Measurements from ENCODE around the gene MITF.

The MITF gene

DNA sequence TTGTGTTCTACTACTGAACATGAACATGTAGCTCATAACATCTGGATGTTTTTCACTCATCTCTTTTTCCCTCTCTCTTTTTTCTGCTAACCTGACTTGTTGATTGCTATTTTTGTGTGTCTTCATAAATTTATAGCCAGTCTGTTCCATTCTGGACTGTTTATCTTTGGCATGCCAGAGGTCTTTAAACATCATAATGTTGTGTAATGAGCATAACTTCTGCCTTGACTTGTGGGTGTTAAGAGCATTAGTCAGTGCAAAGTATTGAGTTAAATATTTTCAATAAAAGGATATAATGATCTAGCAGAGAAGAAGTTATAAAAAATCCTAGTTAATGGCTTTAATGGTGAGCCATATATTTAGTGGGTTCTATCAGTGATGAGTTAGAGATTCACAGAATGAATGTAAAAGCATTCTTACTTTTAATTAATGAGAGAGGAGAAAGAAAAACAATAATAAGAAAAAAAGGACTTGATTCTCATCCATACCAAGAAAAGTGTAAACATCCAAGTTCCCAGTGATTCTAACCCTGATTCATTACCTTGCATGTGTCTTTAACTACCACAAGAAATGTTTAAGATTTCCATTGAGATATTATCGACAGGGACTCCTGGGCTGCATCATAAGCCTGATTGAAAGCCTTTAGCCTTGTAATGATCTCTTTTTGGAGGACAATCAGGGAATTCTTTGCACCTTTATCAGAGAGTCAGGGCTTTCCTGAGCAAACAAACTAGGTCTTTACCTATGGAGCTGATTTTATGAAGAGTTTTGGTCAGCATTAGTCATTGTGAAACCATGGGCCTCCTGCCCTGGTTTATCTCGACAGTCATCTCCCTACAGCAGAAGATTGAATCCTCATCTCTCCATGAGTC, 22.9 kb downstream of the MITF start:
- peak; percentile 72 for DNase-seq (ENCODE audit: low read depth)

DNA sequence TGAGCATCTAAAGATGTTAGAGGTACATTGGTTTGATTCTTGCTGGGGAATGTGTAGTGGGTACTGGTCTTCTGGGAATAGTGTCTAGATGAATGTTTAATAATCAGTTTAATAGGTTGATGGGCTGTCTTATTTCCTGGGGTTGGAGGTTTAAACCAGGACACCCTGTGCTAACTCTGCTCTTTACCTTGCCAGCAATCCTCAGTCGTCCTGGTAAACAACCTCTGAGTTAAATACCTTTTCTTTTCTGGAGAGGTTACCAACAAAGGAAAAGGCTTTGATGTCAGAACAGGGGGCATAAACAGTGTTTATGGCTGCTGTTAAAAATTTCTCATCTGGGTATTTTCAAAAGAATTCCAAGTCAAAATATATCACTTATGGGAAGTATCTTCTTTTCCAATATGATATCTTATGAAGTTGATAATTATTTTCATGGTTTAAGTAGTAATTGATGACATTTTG, 23.5 kb downstream of the MITF start:
- no peak for DNase-seq (ENCODE audit: low read depth)

DNA sequence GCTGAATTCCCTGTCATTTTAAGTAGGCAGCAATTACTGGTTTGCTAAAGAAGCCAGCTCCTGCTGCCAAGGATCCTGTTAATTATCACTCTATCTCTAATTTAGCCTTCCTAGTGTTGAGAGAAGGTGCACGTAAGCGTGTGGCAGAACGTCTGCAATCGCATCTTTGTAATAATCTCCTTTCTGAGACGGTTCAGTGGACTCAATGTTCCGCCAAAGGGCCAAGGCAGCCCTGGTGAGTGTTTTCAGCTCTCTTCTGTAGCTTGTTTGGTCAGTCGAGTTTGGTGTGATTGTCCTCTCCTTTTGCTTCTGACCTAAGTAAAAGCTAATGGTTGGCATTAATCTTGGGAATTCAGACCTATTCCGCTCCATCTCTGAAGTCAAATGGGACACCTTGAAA, 24.2 kb downstream of the MITF start:
- DNase-seq (ENCODE audit: low read depth) = no peak

DNA sequence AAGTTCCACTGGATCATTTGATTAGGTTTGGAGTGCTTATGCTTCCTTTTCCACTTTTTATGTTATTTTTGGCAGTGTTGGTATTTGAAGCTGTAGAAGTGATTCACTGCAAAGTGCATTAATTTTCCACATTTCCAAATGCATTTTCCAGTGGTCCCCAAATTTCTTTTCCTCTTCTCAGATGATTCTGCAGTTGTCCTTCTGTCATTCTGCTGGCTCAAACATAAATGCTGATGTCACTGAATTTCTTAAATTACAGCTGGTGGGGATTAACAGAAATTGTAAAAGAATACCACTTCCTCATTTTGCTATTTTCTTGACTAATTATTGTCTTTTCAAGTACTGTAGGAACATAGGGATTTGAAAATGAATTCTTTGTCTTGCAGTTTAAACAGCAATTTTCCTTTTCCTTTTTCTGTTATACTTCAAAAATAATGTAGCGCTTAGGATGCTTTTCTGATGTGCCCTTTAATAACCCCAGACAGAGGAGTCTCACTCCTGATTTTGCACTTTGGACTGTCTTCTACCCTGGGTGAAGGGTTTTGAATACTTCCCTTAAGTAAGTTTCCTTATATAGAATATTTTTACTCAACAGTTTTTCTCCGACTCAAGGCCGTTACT, 25.0 kb downstream of the MITF start:
- DNase-seq (ENCODE audit: low read depth) = no peak

DNA sequence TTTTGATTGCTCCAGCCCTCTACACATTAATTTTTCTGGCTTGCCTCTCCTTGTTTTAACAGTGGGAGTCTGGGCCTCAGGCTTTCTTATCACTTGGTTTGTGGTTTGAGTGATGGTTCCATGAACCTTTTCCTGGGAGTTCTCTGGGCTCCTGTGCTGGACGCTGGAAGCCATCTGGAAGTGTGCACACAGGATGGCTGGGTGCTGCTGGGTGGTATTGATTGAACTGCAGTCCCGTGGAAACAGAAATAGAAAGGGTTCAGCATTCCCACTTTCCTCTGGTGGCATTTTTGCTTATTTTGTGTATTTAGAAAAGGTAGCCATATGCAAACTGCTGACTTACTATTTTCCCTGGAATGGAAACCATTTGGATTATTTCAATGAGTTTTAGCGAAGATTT, 25.6 kb downstream of the MITF start:
- no peak for DNase-seq (ENCODE audit: low read depth)

DNA sequence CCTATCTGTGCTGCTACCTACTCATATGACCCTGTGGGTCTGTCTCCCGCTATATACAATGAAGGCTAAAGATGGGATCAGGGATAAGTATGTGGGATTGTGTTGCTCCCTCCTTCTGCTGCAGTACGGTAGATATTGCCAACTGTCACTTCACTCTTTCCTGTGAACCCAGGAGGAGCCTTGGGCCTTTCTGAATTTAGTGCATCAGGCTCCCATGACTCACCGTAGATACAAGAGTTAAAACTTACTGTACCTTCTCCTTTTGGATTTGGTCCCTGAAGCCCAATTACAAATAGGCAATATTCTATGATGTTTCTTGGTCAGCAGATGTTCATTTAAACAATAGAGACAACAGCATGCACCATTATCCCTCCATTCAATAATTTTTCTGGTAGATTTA, 27.4 kb downstream of the MITF start:
- DNase-seq (ENCODE audit: low read depth) = no peak

DNA sequence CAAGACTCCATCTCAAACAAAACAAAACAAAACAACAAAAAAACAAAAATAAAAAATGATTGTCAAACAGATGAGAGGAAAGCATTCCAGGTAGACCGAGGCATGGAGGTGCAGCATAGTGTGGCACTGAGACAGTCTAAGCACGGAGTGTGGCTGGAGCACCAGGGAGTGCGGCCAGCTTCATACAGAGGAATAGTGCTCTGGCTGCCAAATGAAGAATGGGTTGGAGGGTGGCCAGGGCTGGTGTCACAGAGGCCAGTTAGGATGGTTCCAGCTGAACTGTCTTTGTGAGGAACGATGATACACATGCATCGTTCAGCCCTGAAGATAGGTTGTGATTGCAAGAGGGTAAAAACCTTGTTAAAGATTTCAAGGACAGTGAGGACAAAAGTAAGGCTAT, 28.3 kb downstream of the MITF start:
- no peak for DNase-seq (ENCODE audit: low read depth)

DNA sequence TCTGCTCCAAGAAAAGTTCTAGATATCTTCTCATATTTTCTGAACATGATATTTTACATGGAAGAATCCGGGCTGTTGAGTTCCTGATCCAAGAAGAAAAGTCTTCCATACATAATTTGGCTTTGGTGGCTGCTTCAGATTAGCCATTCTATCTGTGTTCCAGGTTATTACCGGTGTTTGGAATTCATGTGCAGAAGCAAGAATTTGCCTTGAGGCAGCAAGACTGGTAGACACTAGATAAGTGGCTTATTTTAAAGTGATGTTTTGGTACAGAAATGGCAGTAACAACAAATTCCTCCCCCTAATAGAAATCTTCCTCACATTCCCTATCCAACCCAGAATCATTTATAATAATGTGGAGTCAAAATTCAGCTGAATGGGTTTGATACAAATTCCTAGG, 29.2 kb downstream of the MITF start:
- DNase-seq (ENCODE audit: low read depth) = no peak

DNA sequence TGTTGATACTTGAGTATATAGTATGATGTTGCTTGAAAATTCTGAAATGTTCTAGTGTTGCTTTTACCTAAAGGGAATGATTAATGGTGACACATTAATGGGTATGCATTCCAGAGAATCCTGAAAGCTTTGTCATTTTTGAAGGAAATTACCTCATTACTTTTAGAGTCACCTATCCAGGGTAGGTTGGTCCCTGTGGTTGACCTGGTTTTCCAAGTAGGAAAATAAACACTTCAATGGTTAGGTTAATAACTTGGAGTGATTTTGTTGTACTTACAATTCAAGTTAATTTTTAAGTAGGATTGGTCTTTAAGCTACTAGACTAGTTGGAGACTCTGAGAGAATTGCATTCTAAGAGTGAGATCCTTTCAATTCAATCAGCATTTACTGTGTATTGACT, 31.0 kb downstream of the MITF start:
- DNase-seq (ENCODE audit: low read depth) = no peak

DNA sequence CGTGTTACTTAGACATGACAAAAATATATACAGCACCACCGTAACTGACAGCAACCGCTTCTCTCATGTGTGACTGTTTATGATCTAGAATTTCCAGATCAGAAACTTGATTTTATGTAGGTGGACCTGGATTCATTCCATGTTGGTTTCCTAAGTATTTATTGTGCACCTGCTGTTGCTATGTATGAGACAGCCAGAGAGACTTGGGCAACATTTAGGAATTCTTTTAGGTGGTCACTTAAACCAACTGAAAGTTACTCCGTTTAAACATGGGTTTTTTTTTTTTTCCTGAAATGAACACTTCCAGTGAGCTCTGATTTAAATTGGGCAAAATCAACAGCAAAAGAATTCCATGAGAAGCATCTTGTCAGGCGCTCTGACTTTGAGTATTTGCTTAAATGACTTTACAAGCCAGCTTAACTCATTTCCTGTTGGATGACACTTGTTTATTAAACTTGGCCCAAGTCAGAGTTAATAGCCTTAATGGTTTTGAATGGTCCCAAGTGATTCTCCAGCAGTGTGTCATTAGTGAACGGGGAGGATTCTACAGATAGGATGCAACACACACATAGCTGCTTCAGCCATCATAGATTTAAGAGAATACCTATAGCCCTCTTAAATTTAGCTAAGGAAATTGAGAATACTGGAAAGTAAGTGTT, 31.8 kb downstream of the MITF start:
- no peak for DNase-seq (ENCODE audit: low read depth)

DNA sequence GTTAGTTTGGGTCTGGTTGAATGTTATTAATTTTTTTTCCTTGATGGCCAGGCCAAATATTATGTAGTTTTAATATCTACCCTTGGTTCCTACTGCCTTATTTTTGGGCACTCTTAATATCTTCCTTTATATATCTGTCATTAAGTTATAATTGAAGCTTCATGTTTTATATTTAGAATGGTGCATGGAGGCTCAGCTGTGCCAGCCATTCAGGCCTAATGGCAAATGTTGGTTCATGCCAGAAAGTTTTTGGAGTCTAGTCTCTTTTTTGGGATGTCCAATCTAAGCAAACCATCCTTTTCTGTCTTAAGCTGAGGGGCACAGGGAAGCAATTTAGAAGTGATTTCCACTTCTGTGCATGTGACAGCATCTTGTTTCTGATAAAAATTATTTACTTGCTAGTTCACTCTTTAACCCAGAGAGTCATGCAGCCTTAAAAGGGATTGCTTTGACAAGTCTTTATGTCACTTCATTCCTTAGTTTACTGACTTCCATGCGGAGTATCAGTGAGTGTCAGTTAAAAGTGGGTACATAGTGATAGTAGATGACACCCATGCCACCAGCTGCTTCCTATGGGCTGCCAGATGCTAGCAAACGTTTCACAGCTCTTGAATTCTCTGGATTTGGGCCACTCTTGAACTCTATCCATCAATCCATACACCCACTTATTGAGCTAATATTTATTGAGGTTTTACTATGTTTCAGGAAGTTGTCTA, 33.0 kb downstream of the MITF start:
- no peak for DNase-seq (ENCODE audit: low read depth)

DNA sequence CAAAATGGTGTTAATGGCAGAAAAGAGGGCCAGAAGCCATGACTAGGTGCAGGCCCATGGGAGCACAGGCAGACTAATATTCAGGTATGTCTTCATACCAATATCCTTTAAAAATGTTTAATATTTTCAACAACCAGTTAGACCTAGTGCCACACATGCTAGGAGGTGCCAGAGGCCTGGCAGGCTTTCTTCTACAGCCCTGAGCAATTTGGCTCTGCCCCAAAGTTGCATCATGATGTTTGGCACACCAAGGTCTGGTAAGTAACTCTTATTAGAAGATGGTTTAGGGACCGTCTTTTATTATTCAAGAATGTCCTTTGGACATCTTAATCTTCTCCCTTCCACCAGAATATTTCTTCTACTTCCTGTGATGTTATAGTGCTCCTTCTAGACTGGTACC, 34.8 kb downstream of the MITF start:
- DNase-seq (ENCODE audit: low read depth) = no peak

DNA sequence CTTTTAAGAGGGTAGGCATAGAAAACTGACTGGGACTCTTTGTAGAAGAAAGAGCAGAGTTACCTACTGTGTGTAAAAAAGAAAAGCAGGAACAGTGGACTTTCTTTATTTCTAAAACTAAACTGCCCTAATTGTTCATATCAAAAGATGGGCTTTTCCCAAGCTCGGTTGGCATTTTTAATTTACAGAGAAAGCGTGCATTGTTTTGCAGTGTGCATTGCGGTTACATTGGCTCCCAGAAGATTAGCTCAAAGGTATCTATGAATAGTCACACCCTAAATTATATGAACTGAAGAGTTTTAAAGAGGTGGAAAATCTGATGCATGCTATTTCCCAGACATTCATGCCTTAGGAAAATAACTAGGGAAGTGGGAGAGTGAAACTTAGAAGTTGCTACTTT, 36.5 kb downstream of the MITF start:
- no peak for DNase-seq (ENCODE audit: low read depth)

DNA sequence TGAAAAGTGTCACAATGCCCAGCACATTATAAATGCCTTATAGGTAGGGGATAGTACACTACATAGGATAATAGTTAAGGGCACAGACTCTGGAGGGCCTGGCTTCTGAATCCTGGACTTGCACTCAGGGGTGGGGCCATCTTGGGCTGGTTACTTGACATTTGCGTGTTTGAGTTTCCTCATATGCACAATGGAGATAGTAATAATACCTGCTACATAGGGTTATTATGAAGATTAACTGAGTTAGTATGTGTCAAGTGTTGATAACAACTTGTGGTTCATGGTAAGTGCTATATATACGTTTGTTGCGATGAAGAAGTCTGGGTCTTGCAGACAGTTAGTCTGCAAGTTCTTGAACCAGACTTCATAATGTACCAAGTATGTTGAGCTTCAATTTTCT, 37.0 kb downstream of the MITF start:
- no peak for DNase-seq (ENCODE audit: low read depth)

DNA sequence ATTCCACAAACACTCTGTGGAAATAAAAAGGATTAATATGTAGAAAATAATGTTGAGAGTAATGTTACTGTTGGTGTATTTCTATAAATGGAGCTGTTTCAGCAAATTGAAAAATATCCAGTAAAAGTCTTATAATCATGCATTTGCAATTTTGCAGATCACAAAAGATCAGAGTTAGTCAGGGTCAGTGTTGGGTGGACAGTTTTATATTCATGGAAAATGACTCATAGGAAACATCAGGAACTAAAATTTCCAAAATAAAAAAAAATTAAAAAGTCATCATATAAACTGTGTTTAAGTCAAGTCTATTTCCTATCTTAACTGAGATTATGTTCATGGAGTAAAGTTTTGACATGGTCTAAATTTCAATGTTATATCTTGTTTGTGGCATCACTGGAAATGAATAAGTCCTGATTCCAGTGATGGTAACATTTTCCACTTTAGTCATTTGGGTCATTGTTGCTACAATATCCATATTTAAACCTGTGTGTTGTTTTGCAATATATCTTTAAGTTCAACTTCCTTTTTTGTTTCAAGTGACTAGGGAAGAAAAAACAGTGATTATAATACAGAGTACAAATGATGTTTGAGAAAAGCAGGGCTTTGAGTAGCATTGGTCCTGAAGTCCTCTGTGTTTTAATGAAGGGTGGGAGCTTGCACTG, 37.8 kb downstream of the MITF start:
- DNase-seq (ENCODE audit: low read depth) = no peak

DNA sequence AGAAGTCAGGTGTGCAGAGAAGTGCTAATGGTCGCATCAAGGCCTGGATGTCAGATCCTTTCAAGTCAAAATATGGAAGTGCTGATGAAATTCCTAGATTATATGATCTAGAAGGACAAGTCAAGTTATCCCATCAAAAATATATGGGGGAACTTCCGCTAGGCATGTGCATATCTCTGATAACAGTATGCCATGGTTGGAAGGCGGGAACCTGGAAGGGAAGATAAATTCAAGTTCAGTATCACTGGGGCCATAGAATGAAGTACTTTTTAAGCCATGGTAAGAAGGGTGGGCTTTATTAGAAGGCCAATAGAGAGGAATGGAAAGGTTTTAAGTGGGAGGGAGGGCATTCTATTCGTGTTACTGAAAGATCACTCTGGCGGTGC, 38.3 kb downstream of the MITF start:
- no peak for DNase-seq (ENCODE audit: low read depth)

DNA sequence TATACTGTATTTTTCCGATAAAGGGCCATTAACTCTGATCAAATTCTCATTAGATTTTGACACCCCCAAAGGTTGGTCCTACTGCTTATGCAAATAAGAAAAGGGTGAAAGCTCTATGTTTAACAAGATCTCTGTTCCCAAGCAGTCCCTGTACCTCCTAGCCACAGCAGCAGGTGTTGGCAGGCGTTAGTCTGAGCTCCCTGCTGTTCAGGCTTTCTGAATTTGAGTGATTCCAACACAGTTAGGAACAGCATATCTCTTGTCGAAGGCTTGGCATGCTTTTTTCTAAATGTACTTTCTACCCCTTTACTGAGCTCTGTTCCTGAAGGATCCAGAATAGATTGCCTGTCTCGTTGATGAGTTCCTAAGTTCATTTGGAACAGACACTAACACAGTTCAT, 42.3 kb downstream of the MITF start:
- no peak for DNase-seq (ENCODE audit: low read depth)

DNA sequence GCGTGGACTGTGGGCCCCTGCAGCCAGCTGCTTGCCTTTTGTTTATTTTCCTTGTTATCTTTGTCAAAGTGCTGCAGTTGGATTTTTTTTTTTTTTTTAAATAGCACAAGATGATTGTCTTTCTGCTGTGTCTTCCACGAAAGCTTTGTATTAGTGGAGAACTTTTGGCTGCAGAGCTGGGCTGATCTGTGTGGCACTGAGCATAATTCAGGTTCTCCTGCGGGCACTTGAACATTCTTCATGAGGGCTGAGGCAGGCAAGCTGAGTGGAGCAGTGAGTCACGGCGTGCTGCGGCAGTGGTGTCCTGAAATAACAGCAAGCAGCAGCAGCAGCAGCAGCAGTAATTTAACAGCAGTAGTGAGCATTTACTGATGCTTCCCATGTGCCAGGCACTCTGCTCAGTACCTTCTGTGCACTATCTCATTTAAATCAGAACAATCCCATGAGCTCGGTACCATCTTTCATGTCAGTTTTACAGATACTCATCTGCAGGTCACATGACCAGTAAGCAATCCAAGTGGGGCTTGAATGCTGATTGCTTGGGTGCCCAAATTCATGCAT, 45.8 kb downstream of the MITF start:
- no peak for DNase-seq (ENCODE audit: low read depth)

DNA sequence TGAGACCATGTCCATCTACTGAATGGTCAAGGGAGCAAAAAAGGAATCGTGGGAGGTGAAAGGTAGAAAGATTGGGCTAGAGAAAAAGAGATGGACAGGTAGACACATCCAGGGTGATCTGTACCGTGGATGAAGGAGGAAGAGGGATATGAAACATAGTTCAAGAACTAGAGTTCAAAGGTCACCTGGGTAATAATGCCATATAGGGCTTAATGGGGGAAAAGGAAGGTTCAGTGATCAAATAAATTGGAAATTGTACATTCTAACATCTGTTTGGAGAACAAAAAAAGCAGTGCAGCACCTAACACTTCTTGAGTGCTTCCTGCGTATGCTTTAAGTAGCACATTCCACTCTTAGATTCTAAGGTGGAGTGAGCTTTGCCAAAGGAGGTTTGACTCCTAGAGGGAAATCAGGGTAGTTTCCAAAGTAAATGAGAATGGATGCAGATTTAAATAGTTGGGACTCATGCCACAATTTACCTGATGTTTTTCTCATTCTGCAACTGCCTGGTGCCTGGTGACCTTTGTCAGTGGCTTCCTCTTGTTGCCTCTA, 46.6 kb downstream of the MITF start:
- DNase-seq (ENCODE audit: low read depth) = no peak

DNA sequence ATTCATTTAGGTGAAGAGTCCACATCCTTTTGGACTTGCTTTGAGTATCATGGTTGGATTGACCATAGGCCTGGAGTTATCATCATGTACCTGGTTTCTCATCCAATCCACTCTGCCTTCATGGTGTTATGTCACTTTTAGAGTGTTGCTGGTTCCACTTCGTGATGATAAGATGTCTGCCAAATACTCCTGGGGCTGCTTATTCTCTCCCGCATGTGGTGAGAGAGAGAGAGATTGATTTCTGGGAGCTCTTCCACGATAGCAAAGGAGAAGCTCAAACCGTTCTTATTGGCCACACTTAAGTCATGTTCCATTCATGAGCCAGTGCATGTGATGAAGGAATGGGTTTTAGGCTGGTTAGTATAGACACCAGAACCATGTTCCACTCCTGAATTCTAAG, 47.6 kb downstream of the MITF start:
- DNase-seq (ENCODE audit: low read depth) = no peak

DNA sequence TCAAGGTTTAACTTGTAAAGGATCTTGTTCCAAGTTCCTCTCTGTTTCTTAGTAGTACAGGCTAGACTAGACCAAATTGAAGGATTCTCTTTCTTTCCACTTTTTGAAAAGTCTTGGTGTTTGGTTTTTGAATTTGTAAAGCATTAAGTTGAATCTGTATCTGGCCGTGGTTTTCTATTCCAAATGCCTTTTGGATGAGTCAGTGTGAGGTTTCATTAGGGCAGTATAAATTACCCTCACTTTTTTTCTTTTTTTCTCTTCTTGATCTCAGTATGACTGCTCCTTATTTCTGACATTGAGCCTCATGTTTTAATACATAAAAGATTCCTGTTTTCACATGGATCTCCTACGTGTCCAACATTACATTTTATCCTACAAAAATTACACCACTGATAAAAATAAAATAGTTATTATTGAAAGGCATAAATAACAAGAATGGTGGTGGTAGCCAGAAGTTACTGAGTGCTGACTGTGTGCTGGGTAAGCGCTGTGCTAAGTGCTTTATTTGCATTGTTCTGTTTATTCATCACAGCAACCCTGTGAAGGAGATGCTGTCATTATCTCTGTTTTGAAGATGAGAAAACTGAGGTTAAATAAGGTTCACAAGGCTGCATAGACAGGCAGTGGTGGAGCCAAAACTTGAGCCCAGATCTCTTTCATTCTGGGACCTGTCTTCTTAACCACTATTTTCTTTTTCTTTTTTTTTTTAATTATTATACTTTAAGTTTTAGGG, 48.3 kb downstream of the MITF start:
- DNase-seq (ENCODE audit: low read depth) = no peak
